Spinal cord (tissue), 10 donors: Measurements from ENCODE around the gene COL12A1. TPM values are rescaled to one million over a fixed set of nuclear protein-coding genes. Genes with fewer than 3 reads are reported as not detected.
"Not testable (repeated sequence)": the region's sequence is repeated elsewhere in the genome, so short reads cannot be mapped to it uniquely, and the experiment has no call there.

Source experiments
- DNase-seq, 6 donors: peaks; one replicate each; pipeline versions ENCODE4 v3.0.0 to v3.0.0-alpha.2; 2013 to 2015; ENCODE audit warnings: low spot score in 6 of 6, low read depth in 4 of 6
- H3K27ac ChIP-seq: one replicate; pipeline ENCODE4 v1.5.1; 2013; ENCODE audit warnings: low read depth, low read length, control low read depth
- H3K27me3 ChIP-seq: one replicate; pipeline ENCODE4 v1.6.1; 2013; ENCODE audit warnings: low read length; ENCODE audit not compliant: control insufficient read depth, insufficient read depth
- H3K36me3 ChIP-seq: one replicate; pipeline ENCODE4 v1.6.1; 2013; ENCODE audit warnings: low read length; ENCODE audit not compliant: control insufficient read depth, insufficient read depth
- H3K4me1 ChIP-seq: one replicate; pipeline ENCODE4 v1.6.1; 2013; ENCODE audit warnings: low read length; ENCODE audit not compliant: control insufficient read depth, insufficient read depth
- H3K4me3 ChIP-seq: one replicate; pipeline ENCODE4 v1.5.1; 2013; ENCODE audit warnings: low read depth, low read length, control low read depth
- H3K9me3 ChIP-seq: one replicate; pipeline ENCODE4 v1.6.1; 2013; ENCODE audit warnings: low read length; ENCODE audit not compliant: control insufficient read depth, insufficient read depth
- WGBS: methylation state at CpG from one replicate; pipeline ENCODE4 v1.1.5; 2013; ENCODE audit warnings: missing lambda C conversion rate; ENCODE audit not compliant: insufficient coverage; 5-methylcytosine and 5-hydroxymethylcytosine counted together
- polyA plus RNA-seq, 2 donors: library from polyadenylated mRNA; unstranded; fragments of 120-200 nt; gene quantifications; one replicate each; pipeline ENCODE4 v1.2.1, GENCODE V29; 2013; ENCODE audit not compliant: insufficient read length in 2 of 2
- total RNA-seq, 2 donors: library from RNA; depleted of rRNA in 1 of 2; stranded (reverse); fragments of 120-200 nt in 1 of 2; fragments of >200 nt in 1 of 2; gene quantifications; one replicate each; pipeline versions ENCODE4 v1.2.3 to v1.2.4, GENCODE V29; 2013 to 2014
- donor health status: healthy.

COL12A1 gene
- total and polyA plus RNA-seq, 4 donors: 28.8 to 254 (median 87.7) TPM

GRCh38 chr6:75204217-75204958 is 1.5 kb downstream of the COL12A1 start:
- Histone ChIP-seq H3K36me3 (no peaks in the 10 kb centered on the region), H3K27ac (peak overlapping the region; percentile 91), H3K4me3 (peak overlapping the region; percentile 54), H3K9me3 (no peaks in the 10 kb centered on the region), H3K27me3 (peaks cover 74% of the 10 kb centered on the region), H3K4me1 (peaks cover 66% of the 10 kb centered on the region)
- WGBS: 0% methylated on average over 30 of the region's 35 CpGs
- peak in 3 of 6 donors; percentile 62 to 96 (median 95) for DNase-seq

- Histone ChIP-seq H3K4me1 (peaks cover 63% of the 10 kb centered on the region), H3K36me3 (no peaks in the 10 kb centered on the region), H3K27ac (peak overlapping the region; percentile 91), H3K27me3 (peaks cover 72% of the 10 kb centered on the region), H3K4me3 (peak overlapping the region; percentile 54), H3K9me3 (no peaks in the 10 kb centered on the region)
- WGBS: 29% methylated on average over 4 of the region's 5 CpGs
- no peak for DNase-seq
Measured at GRCh38 chr6:75203721-75204120, 2.1 kb downstream of the COL12A1 start.

- H3K27me3 ChIP-seq: peaks cover 64% of the 10 kb centered on the region
- DNase-seq: no peak
- peaks cover 53% of the 10 kb centered on the region for H3K4me1 ChIP-seq
- H3K9me3 ChIP-seq: no peaks in the 10 kb centered on the region
- WGBS: 44% methylated on average over 11 of the region's 12 CpGs
- H3K27ac ChIP-seq: peak overlapping the region; percentile 91
- H3K36me3 ChIP-seq: no peaks in the 10 kb centered on the region
- H3K4me3 ChIP-seq: peak overlapping the region; percentile 59
Measured at GRCh38 chr6:75202676-75203131, 3.1 kb downstream of the COL12A1 start.

GRCh38 chr6:75201901-75202672 is 3.8 kb downstream of the COL12A1 start:
- peaks cover 47% of the 10 kb centered on the region for H3K4me1 ChIP-seq
- no peaks in the 10 kb centered on the region for H3K9me3 ChIP-seq
- WGBS: 3% methylated on average over 46 of the region's 46 CpGs
- peak in 2 of 6 donors; percentile 69 to 82 for DNase-seq
- no peaks in the 10 kb centered on the region for H3K36me3 ChIP-seq
- H3K27ac ChIP-seq: peak overlapping the region; percentile 91
- H3K4me3 ChIP-seq: peak overlapping the region; percentile 59
- H3K27me3 ChIP-seq: peaks cover 58% of the 10 kb centered on the region

- no peak overlapping the region for H3K27ac ChIP-seq
Measured at GRCh38 chr6:75201021-75201420, 4.8 kb downstream of the COL12A1 start.

GRCh38 chr6:75199889-75200288 is 6.0 kb downstream of the COL12A1 start:
- WGBS: 95% methylated on average over 3 of the region's 3 CpGs
- H3K4me1 ChIP-seq: peaks cover 25% of the 10 kb centered on the region
- no peak overlapping the region for H3K27ac ChIP-seq
- DNase-seq: no peak
- H3K27me3 ChIP-seq: peaks cover 36% of the 10 kb centered on the region
- H3K4me3 ChIP-seq: no peak overlapping the region
- H3K36me3 ChIP-seq: no peaks in the 10 kb centered on the region
- no peaks in the 10 kb centered on the region for H3K9me3 ChIP-seq

More at GRCh38 chr6:75201021-75201420, 4.8 kb downstream of the COL12A1 start:
- peaks cover 36% of the 10 kb centered on the region for H3K4me1 ChIP-seq
- H3K36me3 ChIP-seq: no peaks in the 10 kb centered on the region
- no peak for DNase-seq
- H3K9me3 ChIP-seq: no peaks in the 10 kb centered on the region
- peaks cover 47% of the 10 kb centered on the region for H3K27me3 ChIP-seq
- no CpG with 5 or more reads among the region's 1 CpG for WGBS
- H3K4me3 ChIP-seq: no peak overlapping the region

GRCh38 chr6:75196081-75196687 is 9.7 kb downstream of the COL12A1 start:
- H3K27me3 ChIP-seq: peaks cover 6% of the 10 kb centered on the region
- H3K27ac ChIP-seq: no peak overlapping the region
- no peaks in the 10 kb centered on the region for H3K36me3 ChIP-seq
- no peak for DNase-seq
- H3K4me3 ChIP-seq: no peak overlapping the region
- H3K9me3 ChIP-seq: no peaks in the 10 kb centered on the region
- WGBS: no CpG with 5 or more reads among the region's 2 CpGs
- H3K4me1 ChIP-seq: no peaks in the 10 kb centered on the region

- Histone ChIP-seq H3K4me3 (no peak overlapping the region), H3K9me3 (no peaks in the 10 kb centered on the region), H3K27me3 (no peaks in the 10 kb centered on the region), H3K36me3 (no peaks in the 10 kb centered on the region), H3K27ac (no peak overlapping the region), H3K4me1 (no peaks in the 10 kb centered on the region)
- DNase-seq: no peak
- WGBS: no CpG with 5 or more reads among the region's 3 CpGs
Measured at GRCh38 chr6:75188221-75188925, 17.5 kb downstream of the COL12A1 start.

- 80% methylated on average over 1 of the region's 2 CpGs for WGBS
- not testable (repeated sequence) for H3K9me3 ChIP-seq, H3K4me1 ChIP-seq, H3K27ac ChIP-seq, H3K4me3 ChIP-seq, H3K27me3 ChIP-seq, DNase-seq, H3K36me3 ChIP-seq
Measured at GRCh38 chr6:75186581-75186980, 19.3 kb downstream of the COL12A1 start.
